GM18858 (cell line): ENCODE data around the gene YEATS4.
A peak's percentile ranks its signal among the peaks of the same experiment; 100 is the strongest.
"Not testable (repeated sequence)": the region's sequence is repeated elsewhere in the genome, so short reads cannot be mapped to it uniquely, and the experiment has no call there.

ENCODE experiments used
- ATAC-seq: cut with Tn5 transposase; IDR thresholded peaks from one replicate; pipeline ENCODE4 v1.9.1; 2021; ENCODE audit not compliant: unreplicated experiment

YEATS4 gene

DNA sequence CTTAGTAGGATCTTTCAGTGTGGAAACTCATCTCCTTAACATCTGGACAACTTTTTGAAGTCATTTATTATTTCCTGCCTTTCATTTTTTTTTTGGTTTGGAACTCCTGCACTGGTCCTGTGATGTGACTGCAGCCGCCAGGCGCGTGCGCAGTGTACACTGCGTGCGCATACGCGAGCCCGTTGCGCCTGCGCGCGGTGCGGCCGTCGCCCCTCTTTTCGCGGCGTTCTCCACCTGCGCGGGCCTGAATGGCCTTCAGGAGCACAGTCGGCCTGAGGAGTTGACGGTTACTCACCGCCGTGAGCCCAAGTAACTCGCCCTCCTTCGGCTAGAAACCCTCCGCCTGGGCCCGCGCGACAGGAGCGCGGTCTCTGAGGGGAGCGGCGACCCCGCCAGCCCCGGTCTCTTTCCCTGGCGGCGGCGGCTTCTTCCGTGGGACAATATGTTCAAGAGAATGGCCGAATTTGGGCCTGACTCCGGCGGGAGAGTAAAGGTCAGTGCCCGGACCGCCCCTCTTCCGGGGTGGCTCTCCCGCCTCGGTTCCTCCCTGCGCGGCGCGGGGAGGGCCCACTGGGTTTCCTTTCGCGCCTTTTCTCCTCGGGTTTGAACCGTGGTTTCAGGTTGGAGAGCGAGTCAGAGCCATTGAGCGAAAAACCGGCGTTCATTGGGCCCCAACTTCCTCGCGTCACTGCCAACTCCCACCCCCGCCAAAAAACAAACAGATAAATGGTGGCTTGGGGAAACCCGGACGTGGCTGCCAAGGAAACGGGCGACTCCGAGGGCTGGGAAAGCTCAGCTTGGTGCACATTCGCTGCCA, at the start of gene YEATS4:
TSS of gene YEATS4 (plus strand) at position 213 of the 817 bp plus-strand sequence. CDS start at position 443, 230 bp downstream.
- peak; percentile 69 for ATAC-seq

- ATAC-seq: no peak
Measured at GRCh38 chr12:69313209-69313608, 46.3 kb upstream of the YEATS4 start.

DNA sequence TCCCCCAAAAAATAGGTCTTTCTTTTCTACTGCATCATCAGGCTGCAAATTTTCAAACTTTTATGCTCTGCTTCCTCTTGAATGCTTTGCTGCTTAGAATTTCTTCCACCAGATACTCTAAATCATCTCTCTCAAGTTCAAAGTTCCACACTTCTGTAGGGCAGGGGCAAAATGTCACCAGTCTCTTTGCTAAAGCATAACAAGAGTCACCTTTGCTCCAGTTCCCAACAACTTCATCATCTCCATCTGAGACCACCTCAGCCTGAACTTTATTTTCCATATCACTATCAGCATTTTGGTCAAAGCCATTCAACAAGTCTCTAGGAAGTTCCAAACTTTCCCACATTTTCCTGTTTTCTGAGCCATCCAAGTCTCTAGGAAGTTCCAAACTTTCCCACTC, 42.8 kb upstream of the YEATS4 start:
- not testable (repeated sequence) for ATAC-seq

DNA sequence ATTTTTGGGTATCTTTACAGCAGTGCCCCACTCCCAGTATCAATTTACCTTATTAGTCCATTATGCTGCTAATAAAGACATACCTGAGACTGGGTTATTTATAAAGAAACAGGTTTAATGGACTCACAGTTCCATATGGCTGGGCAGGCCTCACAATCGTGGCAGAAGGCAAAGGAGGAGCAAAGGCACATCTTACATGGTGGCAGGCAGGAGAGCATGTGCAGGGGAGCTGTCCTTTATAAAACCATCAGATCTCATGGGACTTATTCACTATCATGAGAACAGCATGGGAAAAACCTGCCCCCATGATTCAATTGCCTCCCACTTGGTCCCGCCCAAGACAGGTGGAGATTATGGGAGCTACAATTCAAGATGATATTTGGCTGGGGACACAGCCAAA, 42.3 kb upstream of the YEATS4 start:
- ATAC-seq: not testable (repeated sequence)

DNA sequence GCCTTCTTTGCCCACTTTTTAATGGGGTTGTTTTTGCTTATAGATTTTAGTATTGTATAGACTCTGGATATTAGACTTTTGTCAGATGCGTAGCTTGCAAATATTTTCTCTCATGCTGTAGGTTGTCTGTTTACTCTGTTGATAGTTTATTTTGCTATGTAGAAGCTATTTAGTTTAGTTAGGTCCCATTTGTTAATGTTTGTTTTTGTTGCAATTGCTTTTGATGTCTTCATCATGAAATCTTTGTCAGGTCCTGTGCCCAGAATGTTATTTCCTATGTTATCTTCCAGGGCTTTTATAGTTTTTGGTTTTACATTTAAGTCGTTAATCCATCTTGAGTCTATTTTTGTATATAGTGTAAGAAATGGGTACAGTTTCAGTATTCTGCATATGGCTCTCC, 41.3 kb upstream of the YEATS4 start:
- ATAC-seq: no peak

GRCh38 chr12:69321351-69321750, 38.2 kb upstream of the YEATS4 start:
- no peak for ATAC-seq

GRCh38 chr12:69324797-69325466, 34.6 kb upstream of the YEATS4 start:
- peak; percentile 95 for ATAC-seq

DNA sequence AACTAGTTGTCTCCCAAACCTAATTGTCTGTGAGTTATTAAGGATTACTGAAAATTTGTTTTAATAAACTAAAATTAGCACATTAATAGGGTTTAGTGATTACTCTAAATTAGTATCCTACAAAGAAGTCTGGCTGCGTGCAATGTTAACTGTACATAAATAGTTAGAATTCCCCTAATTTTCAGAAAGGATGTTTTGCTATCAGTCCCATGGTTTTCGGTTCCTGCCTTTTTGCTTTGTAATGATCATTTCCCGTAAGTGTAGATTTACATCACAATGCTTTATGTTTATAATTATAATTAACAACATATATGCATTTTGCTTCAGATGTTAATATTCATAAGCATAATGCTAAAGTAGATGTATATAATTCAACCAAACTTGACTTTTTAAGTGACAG, 31.1 kb upstream of the YEATS4 start:
- ATAC-seq: no peak

- no peak for ATAC-seq
Measured at GRCh38 chr12:69329669-69330428, 29.7 kb upstream of the YEATS4 start.

GRCh38 chr12:69330475-69331473, 28.8 kb upstream of the YEATS4 start:
- ATAC-seq: no peak

GRCh38 chr12:69331519-69331908, 28.0 kb upstream of the YEATS4 start:
- no peak for ATAC-seq

DNA sequence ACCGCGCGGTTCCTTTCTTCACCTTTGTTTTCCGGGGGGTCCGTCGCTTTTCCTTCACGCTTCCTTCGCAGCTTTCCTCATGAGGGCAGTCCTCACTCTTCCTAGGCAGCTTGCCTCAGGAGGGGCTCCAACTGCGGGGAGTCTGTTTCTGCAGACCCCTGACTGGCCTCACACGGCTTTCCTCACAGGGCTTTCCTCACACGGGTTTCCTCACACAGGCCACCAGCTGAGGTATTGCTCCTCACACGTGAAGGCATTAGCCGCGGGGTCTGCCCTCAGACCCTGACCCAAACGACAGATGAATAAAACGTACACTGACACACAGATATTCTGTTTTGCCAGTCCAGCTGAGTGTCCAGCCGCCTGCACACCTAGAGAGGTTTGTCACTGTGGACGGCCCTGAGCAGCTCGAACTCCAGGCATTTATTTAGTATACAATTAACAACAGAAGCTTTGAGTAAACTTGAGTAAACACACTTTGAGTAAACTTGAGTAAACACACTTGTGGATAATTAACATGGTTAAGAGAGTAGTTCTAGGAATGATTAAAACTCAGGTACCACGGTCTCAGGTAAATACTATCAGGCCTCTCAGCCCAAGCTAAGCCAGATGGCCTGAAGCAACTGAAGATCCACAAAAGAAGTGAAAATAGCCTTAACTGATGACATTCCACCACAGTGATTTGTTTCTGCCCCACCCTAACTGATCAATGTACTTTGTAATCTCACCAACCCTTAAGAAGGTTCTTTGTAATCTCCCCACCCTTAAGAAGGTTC, 27.4 kb upstream of the YEATS4 start:
- ATAC-seq: no peak

DNA sequence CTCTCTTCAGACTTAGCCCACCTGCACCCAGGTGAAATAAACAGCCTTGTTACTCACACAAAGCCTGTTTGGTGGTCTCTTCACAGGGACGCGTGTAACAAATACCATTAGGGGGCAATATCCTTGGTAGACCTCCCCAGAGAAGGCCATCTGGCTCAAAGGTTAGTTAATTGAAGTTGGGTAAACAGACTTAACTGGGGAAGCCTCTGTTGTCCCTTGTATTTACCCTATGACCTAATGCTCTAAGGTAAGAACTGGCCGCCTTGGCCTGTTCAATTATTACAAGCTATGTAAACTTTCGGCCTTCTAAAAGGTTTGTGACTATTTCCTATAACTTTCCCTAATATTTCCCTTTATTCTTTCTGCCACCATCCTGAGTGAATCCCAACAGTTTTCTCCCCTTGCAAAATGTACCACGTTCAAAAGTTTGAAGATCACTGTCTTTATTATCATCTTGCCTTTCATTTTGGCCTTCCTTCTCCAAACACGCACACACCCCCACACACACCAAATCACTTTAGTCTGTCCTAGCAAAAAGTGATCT, 26.7 kb upstream of the YEATS4 start:
- ATAC-seq: no peak

GRCh38 chr12:69334158-69334557, 25.4 kb upstream of the YEATS4 start:
- no peak for ATAC-seq

- no peak for ATAC-seq
Measured at GRCh38 chr12:69337311-69338090, 22.0 kb upstream of the YEATS4 start.

DNA sequence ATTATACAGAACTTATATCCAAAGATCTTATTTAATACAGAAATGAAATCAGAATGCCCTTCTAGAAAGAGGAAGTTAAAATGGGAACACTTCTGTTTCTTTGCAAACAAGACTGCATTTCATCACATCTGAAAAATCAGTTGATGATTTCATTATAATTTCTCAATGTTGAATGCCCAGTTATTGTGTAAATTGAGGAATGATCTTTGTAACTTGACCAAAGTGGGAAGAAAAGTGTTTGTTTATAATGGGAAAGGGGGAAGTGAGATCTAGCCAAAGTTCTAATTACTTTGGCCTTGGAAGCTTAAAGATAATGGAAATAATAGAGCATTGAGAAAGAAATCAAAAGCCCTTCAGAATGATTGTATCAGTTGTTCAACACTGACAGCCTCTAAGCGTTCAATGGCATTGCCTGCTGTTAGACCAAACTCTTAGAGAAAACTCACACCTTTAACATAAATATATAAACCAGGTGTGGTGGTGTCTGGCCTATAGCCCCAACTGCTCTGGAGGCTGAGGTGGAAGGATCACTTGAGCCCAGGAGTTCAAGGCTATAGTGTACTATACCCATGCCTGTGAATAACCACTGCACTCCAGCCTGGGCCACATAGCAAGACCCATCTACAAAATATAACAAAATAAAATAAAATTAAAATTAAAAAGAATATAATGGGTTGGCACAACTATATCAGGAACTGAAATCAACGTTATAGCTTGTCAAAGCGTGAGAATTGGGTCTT, 21.3 kb upstream of the YEATS4 start:
- no peak for ATAC-seq

DNA sequence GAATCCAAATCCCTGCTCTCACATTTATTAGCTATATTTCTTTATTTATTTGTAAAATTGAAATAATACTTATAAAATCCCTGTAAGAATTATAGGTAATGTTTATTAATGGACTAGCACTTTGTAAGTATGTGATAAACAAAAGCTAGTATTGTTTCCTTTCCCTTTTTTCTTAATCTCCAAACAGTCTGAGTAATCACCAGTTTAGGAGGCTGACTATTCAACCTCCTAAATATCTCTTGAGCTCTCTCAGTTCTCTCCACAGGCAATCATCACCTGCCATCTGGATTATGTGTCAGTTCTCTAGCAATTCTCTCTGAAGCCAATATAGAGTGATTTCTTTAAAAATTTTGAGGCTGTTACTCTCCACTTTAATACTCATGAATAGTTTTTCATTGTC, 20.6 kb upstream of the YEATS4 start:
- no peak for ATAC-seq

DNA sequence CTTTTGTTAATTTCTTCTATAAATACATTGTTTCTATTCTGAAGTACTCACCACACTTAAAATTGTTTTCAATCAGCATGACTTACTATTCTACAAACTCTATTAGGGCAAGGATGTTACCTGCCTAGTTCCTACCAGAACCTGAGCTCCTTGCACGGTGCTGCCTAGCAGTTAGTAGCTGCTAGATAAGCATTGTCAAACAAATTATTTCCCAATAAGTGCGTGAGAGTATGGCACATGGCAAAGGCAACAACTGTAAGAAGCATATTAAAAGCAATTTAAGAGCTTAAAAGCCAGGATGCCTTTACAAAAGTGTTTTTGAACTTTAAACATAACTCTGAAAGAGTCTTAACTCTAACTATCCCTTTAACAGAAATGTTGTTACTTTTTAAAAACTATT, 19.5 kb upstream of the YEATS4 start:
- ATAC-seq: no peak
